HG02884 (cell line): ENCODE measurements around the gene RGS9.
"Not testable (repeated sequence)": the region's sequence is repeated elsewhere in the genome, so short reads cannot be mapped to it uniquely, and the experiment has no call there.

Experiments
- ATAC-seq: cut with Tn5 transposase; IDR thresholded peaks from one replicate; pipeline ENCODE4 v1.9.1; 2021; ENCODE audit warnings: mild to moderate bottlenecking, moderate library complexity; ENCODE audit not compliant: unreplicated experiment

The RGS9 gene

GRCh38 chr17:65204001-65204400 is 66.8 kb downstream of the RGS9 start:
- no peak for ATAC-seq

DNA sequence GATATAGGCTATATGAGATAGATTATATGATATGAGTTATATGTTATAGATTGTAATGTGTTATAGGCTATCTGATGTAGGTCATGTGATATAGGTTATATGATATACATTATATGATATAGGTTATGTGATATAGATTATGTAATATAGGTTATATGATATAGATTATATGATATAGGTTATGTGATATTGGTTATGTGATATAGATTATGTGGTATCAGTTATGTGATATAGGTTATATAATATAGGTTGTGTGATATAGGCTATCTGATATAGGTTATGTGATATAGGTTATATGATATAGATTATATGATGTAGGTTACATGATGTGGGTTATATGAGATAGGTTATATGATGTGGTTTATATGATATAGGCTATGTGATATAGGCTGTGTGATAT is 68.5 kb downstream of the RGS9 start:
- no peak for ATAC-seq

DNA sequence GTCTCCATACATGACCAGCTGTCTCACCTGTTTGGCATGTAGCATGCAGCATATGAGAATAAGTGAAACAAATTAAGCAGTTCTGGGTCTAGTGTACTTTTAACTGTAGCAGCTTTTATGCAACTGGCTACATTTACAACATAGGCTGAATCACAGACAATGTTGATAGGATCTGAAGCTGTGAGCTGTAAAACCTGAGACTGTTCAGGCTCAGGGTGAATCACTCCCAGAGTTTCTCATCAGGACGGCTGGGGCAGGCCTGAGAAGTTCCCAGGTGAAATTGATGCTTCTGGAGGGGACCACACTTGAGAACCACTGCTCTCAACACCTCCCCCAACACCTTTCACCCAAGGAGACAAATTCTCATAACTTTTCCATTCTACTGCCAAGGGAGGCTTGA is 70.3 kb downstream of the RGS9 start:
- not testable (repeated sequence) for ATAC-seq

DNA sequence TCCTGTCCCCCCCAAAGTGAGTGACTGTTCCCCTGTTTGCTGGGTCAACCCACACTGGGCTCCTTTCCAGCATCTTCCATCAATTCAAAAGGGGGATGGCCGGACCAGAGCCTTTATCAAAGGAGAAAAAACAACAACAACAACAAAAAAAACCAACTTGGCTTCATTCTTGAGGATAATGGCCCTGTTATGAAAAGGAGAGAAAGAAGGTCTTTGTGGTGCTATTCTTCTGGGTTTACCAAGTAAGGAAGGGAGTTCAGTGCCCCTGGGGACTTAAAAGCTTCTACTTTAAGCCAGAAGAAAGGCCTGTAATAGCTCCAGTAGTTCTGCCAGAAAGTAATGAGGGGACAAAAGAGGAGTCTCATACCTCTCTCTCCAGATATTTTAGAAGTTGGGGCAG is 71.5 kb downstream of the RGS9 start:
- ATAC-seq: no peak

DNA sequence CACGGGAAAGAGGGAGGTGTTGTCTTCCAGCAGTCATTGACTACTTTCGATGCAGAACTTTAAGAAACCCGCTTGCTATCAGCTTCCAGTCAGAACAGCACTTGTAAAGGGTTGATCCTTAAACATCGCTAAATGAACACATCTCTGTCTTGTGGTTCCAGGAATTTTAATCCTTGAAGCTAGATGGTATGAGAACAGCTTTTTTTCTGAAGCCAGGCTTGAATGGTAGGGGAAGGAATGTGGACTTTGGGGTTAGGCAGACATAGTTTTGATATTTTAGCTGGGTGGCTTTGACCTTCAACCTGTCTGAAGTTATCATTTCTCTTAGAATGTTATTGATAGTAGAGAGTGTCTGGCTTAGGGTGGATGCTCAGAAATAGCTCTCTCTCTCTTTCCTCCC is 81.1 kb downstream of the RGS9 start:
- no peak for ATAC-seq

GRCh38 chr17:65219124-65219523 is 82.0 kb downstream of the RGS9 start:
- no peak for ATAC-seq

DNA sequence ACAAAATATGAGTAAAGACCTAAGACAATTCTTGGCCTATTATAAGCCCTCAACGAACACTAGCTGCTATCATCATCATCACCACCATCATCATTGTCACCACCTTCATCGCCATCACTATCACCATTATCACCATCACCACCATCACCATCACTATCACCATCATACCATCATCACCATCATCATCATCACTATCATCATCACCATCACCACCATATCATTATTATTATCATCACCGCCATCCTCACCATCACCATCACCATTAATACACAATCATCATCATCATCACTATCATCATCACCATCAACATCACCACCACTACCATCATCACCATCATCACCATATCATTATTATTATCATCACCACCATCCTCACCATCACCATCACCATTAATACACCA is 82.5 kb downstream of the RGS9 start:
- ATAC-seq: no peak

DNA sequence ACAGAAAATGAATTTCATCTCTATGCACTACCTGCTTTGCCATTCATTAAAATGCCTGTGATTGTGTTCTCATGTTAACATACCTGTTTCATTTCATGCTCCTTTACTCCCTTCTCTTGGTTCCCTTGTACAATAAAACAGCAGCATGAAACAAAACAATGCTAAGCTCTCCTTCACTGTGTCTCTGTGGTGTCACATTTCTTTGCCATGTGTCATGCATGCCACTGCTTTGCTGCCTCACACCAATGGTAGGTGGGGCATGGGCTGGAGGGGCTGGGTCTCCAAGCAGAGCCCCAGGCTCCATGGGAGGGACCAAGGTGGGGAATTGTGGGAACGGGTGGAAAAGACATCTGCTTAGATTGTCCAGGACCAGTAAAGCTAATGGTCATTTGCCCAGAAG is 83.6 kb downstream of the RGS9 start:
- no peak for ATAC-seq

GRCh38 chr17:65222214-65222738 is 85.1 kb downstream of the RGS9 start:
- no peak for ATAC-seq

- ATAC-seq: no peak
Measured at GRCh38 chr17:65225061-65225460, 87.9 kb downstream of the RGS9 start.

DNA sequence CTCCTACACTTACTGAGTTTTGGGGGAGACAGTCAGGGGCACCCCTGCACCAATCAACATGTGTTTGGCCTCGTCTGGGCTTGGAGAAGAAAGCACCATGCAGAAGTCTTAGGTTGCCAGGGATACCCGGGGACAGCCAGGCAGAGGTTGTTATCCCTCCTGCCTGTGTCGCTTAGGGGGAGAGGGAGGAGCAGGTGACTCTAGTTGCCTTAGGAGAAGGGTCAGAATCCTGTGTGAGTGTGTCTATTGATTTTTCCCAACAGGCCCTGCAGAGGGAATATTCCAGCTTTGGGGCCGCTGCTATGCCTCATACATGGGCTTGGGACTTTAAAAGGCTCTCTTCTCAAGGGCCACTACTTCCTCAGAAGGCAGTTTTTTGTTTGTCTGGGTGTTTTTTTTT is 89.1 kb downstream of the RGS9 start:
- ATAC-seq: no peak

DNA sequence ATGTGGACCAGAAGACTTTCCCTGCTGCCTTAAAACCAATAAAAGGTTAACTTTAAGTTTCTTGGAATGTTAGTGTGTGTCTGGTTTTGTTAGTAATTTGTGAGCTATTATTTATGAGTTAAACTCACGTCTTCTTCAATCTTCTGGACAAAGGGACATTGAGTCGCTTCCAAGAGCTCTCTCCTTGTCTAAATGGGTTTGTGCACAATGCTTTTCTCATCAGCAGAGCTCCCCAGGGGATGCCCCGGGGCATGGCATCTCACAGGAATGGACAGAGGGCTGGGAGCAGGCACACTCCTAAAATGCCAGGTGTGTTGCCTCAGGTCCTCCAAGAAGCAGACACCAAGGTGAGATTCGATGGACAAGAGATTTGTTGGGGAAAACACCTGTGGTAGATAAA is 90.5 kb downstream of the RGS9 start:
- no peak for ATAC-seq

GRCh38 chr17:65228287-65228686 is 91.1 kb downstream of the RGS9 start:
- no peak for ATAC-seq

DNA sequence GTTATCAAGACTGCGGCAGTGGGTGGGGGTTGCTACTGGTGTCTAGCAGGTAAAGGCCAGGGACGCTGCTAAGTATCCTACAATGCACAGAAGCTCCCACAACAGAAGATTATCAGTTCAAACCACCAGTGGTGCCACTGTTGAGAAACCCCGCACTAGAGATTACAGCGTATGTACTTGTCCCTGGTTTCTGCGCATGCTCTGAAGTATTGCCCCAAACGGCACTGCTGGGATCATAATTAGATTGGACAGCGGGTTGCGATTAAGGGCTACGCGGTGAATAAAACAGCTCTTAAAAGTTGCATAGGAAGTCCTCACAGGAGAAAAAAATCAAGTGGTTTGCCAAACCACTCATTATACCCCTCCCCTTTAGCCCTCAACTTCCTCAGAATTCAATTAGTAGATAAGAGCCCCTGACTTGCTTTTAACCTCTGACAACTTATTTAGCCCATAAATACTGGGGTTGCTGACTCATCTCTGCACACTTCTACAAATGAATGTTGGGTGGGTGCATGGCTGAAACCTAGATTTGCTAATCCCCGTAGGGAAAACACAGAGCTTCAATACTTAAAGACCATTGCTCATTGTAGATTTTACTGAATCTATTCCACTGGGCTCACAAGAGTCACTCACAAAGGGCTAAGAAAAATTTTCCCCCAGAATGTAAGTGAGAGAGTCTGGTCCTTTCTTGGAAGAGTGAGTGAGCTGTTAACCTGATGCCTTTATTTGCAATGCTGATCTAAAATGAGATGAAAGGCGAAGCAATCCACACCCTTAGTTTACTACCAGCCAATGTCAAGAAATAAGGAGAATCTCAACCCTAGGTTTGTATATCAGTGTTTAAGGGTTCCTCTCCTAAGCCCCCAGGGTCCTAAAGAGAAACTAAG is 91.8 kb downstream of the RGS9 start:
- peak; percentile 56 for ATAC-seq

DNA sequence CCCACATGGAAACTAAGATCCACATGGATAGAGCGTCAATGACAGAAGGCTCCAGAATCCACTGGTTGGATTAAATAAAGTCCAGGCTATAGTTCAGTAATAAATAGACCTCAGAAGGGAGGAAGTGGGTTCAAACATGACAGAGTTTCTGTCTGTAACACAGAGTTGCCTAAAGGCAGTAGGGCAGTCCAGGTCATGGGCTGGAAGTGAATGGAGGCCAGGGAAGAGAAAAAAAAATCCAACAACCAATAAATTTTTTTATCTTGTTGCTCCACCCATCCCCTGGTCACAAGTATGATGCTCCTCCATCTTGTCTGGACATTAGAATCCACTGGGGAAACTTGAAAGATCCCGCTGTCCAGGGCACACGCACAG is 92.4 kb downstream of the RGS9 start:
- ATAC-seq: no peak

DNA sequence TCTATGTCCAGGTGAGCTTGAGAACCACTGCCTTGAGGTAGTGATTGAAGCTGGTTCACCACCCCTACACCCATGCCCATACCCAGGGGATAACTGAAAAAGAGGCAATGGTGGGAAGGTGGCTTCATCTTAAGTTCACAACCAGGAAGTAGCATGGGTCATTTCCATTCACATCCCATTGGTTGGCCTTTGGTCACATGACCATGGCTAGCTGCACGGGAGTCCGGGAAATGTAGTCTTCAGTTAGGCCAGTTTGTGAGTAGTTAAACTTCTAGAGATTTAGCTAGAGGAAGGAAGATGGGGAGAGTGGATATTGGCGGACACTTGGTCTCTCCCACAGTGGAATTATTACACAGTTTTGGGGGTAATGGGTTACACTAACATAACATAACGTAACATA is 92.9 kb downstream of the RGS9 start:
- ATAC-seq: no peak

GRCh38 chr17:65231086-65231485 is 93.9 kb downstream of the RGS9 start:
- ATAC-seq: no peak

- peak; percentile 52 for ATAC-seq
Measured at GRCh38 chr17:65231662-65232335, 94.6 kb downstream of the RGS9 start.

DNA sequence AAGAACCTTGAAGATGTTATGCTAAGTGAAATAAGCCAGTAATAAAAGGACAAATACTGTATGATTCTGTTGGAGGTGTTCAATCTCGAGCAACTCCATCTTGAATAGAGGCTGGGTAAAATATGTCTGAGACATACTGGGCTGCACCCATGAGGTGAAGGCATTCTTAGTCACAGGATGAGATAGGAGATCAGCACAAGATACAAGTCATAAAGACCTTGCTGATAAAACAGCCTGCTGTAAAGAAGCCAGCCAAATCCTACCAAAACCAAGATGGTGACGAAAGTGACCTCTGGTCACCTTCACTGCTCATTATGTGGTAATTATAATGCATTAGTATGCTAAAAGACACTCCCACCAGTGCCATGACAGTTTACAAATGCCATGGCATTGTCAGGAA is 98.1 kb downstream of the RGS9 start:
- ATAC-seq: no peak

- no peak for ATAC-seq
Measured at GRCh38 chr17:65236321-65236720, 99.2 kb downstream of the RGS9 start.

DNA sequence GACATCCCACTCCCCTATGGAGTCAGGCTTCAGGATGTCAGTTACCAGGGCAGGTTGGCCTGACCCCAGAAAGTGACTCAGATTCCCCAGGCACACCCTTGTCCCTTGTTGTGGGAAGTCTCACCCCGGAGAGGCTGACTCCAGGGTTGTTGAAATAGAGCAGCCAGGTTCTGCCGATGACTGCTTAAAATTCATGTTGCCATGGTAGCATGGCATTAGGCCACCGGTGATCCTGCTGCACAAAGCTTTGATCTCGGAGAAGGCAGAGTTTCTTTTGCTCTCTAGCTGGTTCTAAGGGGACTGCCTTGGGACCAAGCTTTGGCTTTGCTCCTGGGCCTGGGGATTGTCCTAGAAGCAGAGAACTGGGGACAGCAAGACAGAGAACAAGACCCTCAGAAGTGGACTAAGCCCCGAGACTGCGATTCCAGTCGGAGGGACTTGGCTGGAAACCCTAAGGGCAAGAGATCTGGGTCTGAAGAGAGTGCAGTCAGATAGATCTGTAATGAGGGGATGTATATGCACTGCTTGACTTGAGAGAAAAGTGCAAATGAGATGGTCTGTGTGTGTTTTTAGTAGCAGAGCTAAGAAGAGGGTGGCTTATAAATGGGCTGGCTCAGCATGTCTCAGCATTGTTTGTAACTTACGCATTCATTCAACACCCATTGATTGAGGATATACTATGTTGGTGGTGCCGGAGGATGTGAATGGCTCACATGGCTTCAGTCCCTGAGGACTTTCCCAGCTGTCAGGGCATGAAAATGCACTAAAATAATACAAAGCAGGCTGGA is 106.9 kb downstream of the RGS9 start:
- no peak for ATAC-seq
